Measurements from ENCODE around the gene HAUS7. TPM values are rescaled to one million over a fixed set of nuclear protein-coding genes. Genes with fewer than 3 reads are reported as not detected.

Gene HAUS7
- polyA plus RNA-seq, 1 donor from 2014 or later: 27.7 TPM

GRCh38 chrX:153413731-153414130 lies 56.6 kb downstream of the HAUS7 start:
- Histone ChIP-seq H3K9me3 (ENCODE audit: low read length) (no peaks in the 10 kb centered on the region), H3K9me2 (ENCODE audit: insufficient read depth, low read length) (no peaks in the 10 kb centered on the region), H3K79me2 (replicated peaks; ENCODE audit: insufficient read depth, low read length) (no peaks in the 10 kb centered on the region), H3K4me2 (ENCODE audit: low read length) (no peak overlapping the region), H3F3A (ENCODE audit: insufficient read depth, low read length, poor library complexity, severe bottlenecking) (no peaks in the 10 kb centered on the region), H3K36me3 (ENCODE audit: insufficient read depth, low read length) (no peaks in the 10 kb centered on the region), H4K20me1 (ENCODE audit: insufficient read depth) (no peaks in the 10 kb centered on the region), H3K27ac (ENCODE audit: low read length) (no peak overlapping the region), H3K27me3 (ENCODE audit: insufficient read depth, low read depth, low read length) (no peaks in the 10 kb centered on the region), H3K9ac (ENCODE audit: low read length) (no peak overlapping the region), H3K4me3 (ENCODE audit: low read length) (no peak overlapping the region), H2AFZ (ENCODE audit: low read depth, low read length) (no peak overlapping the region)
- TF ChIP-seq CTCF (IDR thresholded peaks at IDR 0.05; ENCODE audit: poor library complexity, severe bottlenecking): no peak
- TF ChIP-seq POLR2AphosphoS5 (IDR thresholded peaks at IDR 0.05): no peak
- no peak for TF ChIP-seq EP300 (conservative IDR thresholded peaks at IDR 0.05; ENCODE audit: poor library complexity, severe bottlenecking)
- no peak for TF ChIP-seq SMC3 (conservative IDR thresholded peaks at IDR 0.05; ENCODE audit: poor library complexity)
- TF ChIP-seq MXI1 (conservative IDR thresholded peaks at IDR 0.05; ENCODE audit: poor library complexity, severe bottlenecking): no peak
- TF ChIP-seq EZH2 (IDR thresholded peaks at IDR 0.05; ENCODE audit: borderline replicate concordance, insufficient read depth, low read length, poor library complexity, severe bottlenecking): no peak
- TF ChIP-seq RAD21 (conservative IDR thresholded peaks at IDR 0.05): no peak
- TF ChIP-seq TAF1 (IDR thresholded peaks at IDR 0.05; ENCODE audit: low read depth): no peak
- no peak for TF ChIP-seq REST (IDR thresholded peaks at IDR 0.05; ENCODE audit: borderline replicate concordance)

GRCh38 chrX:153412746-153413720 lies 57.3 kb downstream of the HAUS7 start:
- Histone ChIP-seq H3K9ac (ENCODE audit: low read length) (no peak overlapping the region), H3K4me3 (ENCODE audit: low read length) (no peak overlapping the region), H4K20me1 (ENCODE audit: insufficient read depth) (no peaks in the 10 kb centered on the region), H2AFZ (ENCODE audit: low read depth, low read length) (no peak overlapping the region), H3K9me2 (ENCODE audit: insufficient read depth, low read length) (no peaks in the 10 kb centered on the region), H3K4me2 (ENCODE audit: low read length) (no peak overlapping the region), H3K79me2 (replicated peaks; ENCODE audit: insufficient read depth, low read length) (no peaks in the 10 kb centered on the region), H3F3A (ENCODE audit: insufficient read depth, low read length, poor library complexity, severe bottlenecking) (no peaks in the 10 kb centered on the region), H3K36me3 (ENCODE audit: insufficient read depth, low read length) (no peaks in the 10 kb centered on the region), H3K27me3 (ENCODE audit: insufficient read depth, low read depth, low read length) (no peaks in the 10 kb centered on the region), H3K9me3 (ENCODE audit: low read length) (no peaks in the 10 kb centered on the region), H3K27ac (ENCODE audit: low read length) (no peak overlapping the region)
- TF ChIP-seq POLR2AphosphoS5 (IDR thresholded peaks at IDR 0.05) (no peak), EP300 (conservative IDR thresholded peaks at IDR 0.05; ENCODE audit: poor library complexity, severe bottlenecking) (no peak), RAD21 (conservative IDR thresholded peaks at IDR 0.05) (peak; percentile 51), REST (IDR thresholded peaks at IDR 0.05; ENCODE audit: borderline replicate concordance) (no peak), EZH2 (IDR thresholded peaks at IDR 0.05; ENCODE audit: borderline replicate concordance, insufficient read depth, low read length, poor library complexity, severe bottlenecking) (no peak), CTCF (IDR thresholded peaks at IDR 0.05; ENCODE audit: poor library complexity, severe bottlenecking) (peak; percentile 34), SMC3 (conservative IDR thresholded peaks at IDR 0.05; ENCODE audit: poor library complexity) (peak; percentile 58)

Data from neural cell (in vitro differentiated cells).